ENCODE data around the gene ADAMTSL3. TPM values are rescaled to one million over a fixed set of nuclear protein-coding genes. Genes with fewer than 3 reads are reported as not detected.

ADAMTSL3 gene
- polyA plus RNA-seq, 1 donor from 2014 or later = 0.51 TPM

DNA sequence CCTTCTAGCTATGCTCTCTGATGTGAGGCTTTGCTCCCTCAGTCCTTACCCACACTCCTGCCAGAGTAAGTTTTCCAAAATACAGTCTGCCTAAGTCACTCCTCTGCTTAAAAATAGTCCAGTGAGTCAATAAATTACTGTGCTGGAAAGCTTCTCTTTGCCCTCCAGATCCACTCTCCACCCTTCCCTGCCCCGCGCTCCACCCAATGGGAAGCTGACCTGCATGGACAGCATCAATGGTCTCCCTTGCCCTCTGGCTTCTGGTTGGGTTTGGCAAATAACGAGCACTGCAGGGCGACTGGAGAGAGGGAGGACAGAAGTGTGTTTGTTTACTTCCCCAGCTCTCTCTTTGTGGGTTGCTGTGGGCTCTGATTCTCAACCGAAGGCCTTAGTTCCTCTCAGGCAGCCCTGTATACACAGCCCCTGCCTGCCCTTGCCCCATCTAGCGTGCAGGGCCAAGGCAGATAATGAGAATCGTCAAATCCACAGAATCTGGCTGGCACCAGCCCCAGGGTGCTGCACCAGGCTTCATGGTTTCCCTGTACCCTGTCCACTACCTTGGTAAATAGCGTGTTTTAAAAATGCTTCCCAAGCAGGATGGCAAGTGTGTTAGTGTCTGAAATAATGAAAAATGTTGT is 110.4 kb downstream of the ADAMTSL3 start:
- no peak overlapping the region for H2AFZ ChIP-seq (ENCODE audit: low read depth, low read length)
- no peaks in the 10 kb centered on the region for H3K9me2 ChIP-seq (ENCODE audit: insufficient read depth, low read length)
- TF ChIP-seq EZH2 (IDR thresholded peaks at IDR 0.05; ENCODE audit: borderline replicate concordance, insufficient read depth, low read length, poor library complexity, severe bottlenecking) = no peak
- H3F3A ChIP-seq (ENCODE audit: insufficient read depth, low read length, poor library complexity, severe bottlenecking) = no peaks in the 10 kb centered on the region
- H3K27me3 ChIP-seq (ENCODE audit: insufficient read depth, low read depth, low read length) = no peaks in the 10 kb centered on the region
- H3K4me2 ChIP-seq (ENCODE audit: low read length) = no peak overlapping the region
- H3K27ac ChIP-seq (ENCODE audit: low read length) = no peak overlapping the region
- H3K36me3 ChIP-seq (ENCODE audit: insufficient read depth, low read length) = no peaks in the 10 kb centered on the region
- H3K9ac ChIP-seq (ENCODE audit: low read length) = no peak overlapping the region
- no peaks in the 10 kb centered on the region for H3K79me2 ChIP-seq (replicated peaks; ENCODE audit: insufficient read depth, low read length)
- no peaks in the 10 kb centered on the region for H3K9me3 ChIP-seq (ENCODE audit: low read length)
- no peak overlapping the region for H3K4me3 ChIP-seq (ENCODE audit: low read length)
- no peaks in the 10 kb centered on the region for H4K20me1 ChIP-seq (ENCODE audit: insufficient read depth)

GRCh38 chr15:83766339-83766738 is 112.4 kb downstream of the ADAMTSL3 start:
- H3K4me3 ChIP-seq (ENCODE audit: low read length) = no peak overlapping the region
- H3K9ac ChIP-seq (ENCODE audit: low read length) = no peak overlapping the region
- H3K27ac ChIP-seq (ENCODE audit: low read length) = no peak overlapping the region
- H3K36me3 ChIP-seq (ENCODE audit: insufficient read depth, low read length) = no peaks in the 10 kb centered on the region
- no peak for TF ChIP-seq POLR2AphosphoS5 (IDR thresholded peaks at IDR 0.05)
- no peak for TF ChIP-seq MXI1 (conservative IDR thresholded peaks at IDR 0.05; ENCODE audit: poor library complexity, severe bottlenecking)
- no peak for TF ChIP-seq EZH2 (IDR thresholded peaks at IDR 0.05; ENCODE audit: borderline replicate concordance, insufficient read depth, low read length, poor library complexity, severe bottlenecking)
- no peak for TF ChIP-seq EP300 (conservative IDR thresholded peaks at IDR 0.05; ENCODE audit: poor library complexity, severe bottlenecking)
- TF ChIP-seq, protein P1, sequence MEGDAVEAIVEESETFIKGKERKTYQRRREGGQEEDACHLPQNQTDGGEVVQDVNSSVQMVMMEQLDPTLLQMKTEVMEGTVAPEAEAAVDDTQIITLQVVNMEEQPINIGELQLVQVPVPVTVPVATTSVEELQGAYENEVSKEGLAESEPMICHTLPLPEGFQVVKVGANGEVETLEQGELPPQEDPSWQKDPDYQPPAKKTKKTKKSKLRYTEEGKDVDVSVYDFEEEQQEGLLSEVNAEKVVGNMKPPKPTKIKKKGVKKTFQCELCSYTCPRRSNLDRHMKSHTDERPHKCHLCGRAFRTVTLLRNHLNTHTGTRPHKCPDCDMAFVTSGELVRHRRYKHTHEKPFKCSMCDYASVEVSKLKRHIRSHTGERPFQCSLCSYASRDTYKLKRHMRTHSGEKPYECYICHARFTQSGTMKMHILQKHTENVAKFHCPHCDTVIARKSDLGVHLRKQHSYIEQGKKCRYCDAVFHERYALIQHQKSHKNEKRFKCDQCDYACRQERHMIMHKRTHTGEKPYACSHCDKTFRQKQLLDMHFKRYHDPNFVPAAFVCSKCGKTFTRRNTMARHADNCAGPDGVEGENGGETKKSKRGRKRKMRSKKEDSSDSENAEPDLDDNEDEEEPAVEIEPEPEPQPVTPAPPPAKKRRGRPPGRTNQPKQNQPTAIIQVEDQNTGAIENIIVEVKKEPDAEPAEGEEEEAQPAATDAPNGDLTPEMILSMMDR (IDR thresholded peaks at IDR 0.05; ENCODE audit: poor library complexity, severe bottlenecking) = no peak
- TF ChIP-seq TAF1 (IDR thresholded peaks at IDR 0.05; ENCODE audit: low read depth) = no peak
- TF ChIP-seq, protein P2, sequence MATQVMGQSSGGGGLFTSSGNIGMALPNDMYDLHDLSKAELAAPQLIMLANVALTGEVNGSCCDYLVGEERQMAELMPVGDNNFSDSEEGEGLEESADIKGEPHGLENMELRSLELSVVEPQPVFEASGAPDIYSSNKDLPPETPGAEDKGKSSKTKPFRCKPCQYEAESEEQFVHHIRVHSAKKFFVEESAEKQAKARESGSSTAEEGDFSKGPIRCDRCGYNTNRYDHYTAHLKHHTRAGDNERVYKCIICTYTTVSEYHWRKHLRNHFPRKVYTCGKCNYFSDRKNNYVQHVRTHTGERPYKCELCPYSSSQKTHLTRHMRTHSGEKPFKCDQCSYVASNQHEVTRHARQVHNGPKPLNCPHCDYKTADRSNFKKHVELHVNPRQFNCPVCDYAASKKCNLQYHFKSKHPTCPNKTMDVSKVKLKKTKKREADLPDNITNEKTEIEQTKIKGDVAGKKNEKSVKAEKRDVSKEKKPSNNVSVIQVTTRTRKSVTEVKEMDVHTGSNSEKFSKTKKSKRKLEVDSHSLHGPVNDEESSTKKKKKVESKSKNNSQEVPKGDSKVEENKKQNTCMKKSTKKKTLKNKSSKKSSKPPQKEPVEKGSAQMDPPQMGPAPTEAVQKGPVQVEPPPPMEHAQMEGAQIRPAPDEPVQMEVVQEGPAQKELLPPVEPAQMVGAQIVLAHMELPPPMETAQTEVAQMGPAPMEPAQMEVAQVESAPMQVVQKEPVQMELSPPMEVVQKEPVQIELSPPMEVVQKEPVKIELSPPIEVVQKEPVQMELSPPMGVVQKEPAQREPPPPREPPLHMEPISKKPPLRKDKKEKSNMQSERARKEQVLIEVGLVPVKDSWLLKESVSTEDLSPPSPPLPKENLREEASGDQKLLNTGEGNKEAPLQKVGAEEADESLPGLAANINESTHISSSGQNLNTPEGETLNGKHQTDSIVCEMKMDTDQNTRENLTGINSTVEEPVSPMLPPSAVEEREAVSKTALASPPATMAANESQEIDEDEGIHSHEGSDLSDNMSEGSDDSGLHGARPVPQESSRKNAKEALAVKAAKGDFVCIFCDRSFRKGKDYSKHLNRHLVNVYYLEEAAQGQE (IDR thresholded peaks at IDR 0.05; ENCODE audit: borderline replicate concordance) = no peak
- no peak for TF ChIP-seq RAD21 (conservative IDR thresholded peaks at IDR 0.05)
- no peak for TF ChIP-seq SMC3 (conservative IDR thresholded peaks at IDR 0.05; ENCODE audit: poor library complexity)
- no peaks in the 10 kb centered on the region for H3K79me2 ChIP-seq (replicated peaks; ENCODE audit: insufficient read depth, low read length)
- H4K20me1 ChIP-seq (ENCODE audit: insufficient read depth) = no peaks in the 10 kb centered on the region
- no peaks in the 10 kb centered on the region for H3K9me3 ChIP-seq (ENCODE audit: low read length)
- no peaks in the 10 kb centered on the region for H3K9me2 ChIP-seq (ENCODE audit: insufficient read depth, low read length)
- H3K4me2 ChIP-seq (ENCODE audit: low read length) = no peak overlapping the region
- no peaks in the 10 kb centered on the region for H3F3A ChIP-seq (ENCODE audit: insufficient read depth, low read length, poor library complexity, severe bottlenecking)
- H2AFZ ChIP-seq (ENCODE audit: low read depth, low read length) = no peak overlapping the region
- no peaks in the 10 kb centered on the region for H3K27me3 ChIP-seq (ENCODE audit: insufficient read depth, low read depth, low read length)

Measured in neural cell (in vitro differentiated cells).